Left forelimb (tissue), 1 donor: ENCODE measurements around the gene CST6.

Experiments
- DNase-seq: peaks from one replicate; pipeline ENCODE4 v3.0.0-alpha.2; 2018; ENCODE audit warnings: low spot score

CST6 gene

GRCh38 chr11:66047541-66048365 is 35.9 kb downstream of the CST6 start:
- no peak for DNase-seq

DNA sequence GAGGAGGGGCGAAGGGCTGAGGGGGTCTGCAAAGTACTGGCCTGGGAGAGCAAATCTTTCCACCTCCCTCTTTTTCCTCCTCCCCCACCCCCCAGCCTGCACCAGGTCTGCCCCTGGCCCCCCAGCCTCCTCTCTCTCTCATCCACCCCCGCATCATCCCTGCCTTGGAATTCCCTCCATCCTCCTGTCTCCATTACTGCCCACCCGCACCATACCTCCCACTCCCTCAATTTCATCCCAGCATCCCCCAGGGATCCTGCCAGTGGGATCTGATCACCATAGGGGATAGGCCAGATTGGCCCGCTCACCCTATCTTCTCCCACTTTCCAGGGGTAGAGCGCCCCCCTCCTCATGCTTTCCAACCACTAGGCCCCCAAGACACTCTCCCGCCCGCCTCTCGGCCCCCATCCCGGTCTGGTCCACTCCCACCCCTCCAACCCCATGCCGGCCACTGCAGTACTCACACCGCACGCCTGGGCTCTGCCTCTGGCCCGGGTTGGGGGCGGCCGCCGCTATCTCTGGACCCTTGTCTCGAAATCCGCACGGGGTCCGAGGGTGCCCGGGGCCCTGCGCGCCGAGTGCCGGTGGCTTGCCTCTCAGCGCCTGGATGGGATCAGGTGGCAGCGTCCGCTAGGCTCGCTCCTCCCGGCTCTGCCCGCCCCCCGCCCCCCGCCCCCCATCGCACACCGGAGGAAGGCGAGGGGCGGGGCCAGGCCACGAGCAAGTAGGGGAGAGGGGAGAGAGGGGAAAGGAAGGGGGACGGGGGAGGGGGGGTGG is 36.9 kb downstream of the CST6 start, which contains the start of gene GAL3ST3:
TSS of gene GAL3ST3 (minus strand) at position 615 of the 777 bp plus-strand sequence. CDS start 3,746 bp downstream, outside the sequence.
- DNase-seq, result no peak

- no peak for DNase-seq
These were observed 38.9 kb downstream of the CST6 start for GRCh38 chr11:66050581-66051231.

GRCh38 chr11:66051371-66051765 is 39.6 kb downstream of the CST6 start:
- no peak for DNase-seq

DNA sequence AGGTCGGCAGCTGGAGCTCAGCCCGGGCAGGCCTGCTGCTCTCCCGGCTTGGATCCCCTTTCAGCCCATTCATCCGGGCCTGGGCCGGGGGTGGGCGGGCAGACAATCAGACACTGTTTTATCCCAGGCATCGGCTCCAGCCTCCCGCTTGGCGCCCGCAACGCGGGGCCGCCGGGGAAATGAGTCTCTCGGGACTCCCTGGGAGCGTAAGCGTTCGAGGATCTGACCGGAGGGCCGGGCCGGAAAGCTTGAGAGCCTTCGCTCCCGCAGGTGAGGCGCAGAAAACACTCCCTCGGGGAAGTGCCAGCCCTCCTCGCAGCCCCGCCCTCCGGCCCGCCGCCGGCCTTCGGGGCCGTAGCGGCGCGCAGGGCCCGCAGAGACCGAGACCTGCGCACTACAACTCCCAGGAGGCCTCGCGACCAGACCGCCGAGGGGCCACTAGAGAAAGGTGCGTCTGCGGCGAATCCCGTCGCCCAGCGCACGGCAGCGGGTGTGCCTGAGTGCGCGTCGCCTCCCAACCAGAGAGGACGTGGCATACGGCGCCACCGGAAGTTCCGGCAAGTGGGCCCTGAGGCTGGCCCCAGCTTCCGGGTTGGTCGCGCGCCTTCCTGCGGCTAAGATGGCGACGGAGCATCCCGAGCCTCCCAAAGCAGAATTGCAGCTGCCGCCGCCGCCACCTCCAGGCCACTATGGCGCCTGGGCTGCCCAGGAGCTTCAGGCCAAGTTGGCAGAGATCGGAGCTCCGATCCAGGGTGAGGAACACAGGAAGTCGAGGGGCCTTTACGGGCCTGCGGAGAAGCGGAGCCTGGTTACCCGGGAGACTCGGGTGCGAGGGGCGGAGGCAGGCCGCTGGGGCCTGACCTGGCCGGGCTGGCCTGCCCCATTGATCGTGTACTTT is 40.2 kb downstream of the CST6 start, which contains the start of gene SF3B2:
TSS of gene SF3B2 (plus strand) at position 599 of the 898 bp plus-strand sequence. CDS start at position 620, 21 bp downstream.
- peak; percentile 98 for DNase-seq

GRCh38 chr11:66052664-66052982 is 40.8 kb downstream of the CST6 start:
- DNase-seq, result no peak

DNA sequence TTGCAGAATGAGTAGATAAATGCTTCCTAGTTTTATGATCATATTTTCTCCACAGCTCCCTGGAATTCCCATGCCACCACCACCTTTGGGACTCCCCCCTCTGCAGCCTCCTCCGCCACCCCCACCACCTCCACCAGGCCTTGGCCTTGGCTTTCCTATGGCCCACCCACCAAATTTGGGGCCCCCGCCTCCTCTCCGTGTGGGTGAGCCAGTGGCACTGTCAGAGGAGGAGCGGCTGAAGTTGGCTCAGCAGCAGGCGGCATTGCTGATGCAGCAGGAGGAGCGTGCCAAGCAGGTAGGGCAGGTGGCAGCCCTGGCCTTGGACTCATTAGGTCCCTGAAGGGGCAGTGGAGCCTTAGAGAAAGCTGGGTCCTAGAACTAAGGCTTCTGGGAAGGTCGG is 43.2 kb downstream of the CST6 start:
- no peak for DNase-seq

GRCh38 chr11:66056501-66056900 is 44.7 kb downstream of the CST6 start:
- no peak for DNase-seq

- DNase-seq, result no peak
These were observed 48.3 kb downstream of the CST6 start for GRCh38 chr11:66059966-66060680.

DNA sequence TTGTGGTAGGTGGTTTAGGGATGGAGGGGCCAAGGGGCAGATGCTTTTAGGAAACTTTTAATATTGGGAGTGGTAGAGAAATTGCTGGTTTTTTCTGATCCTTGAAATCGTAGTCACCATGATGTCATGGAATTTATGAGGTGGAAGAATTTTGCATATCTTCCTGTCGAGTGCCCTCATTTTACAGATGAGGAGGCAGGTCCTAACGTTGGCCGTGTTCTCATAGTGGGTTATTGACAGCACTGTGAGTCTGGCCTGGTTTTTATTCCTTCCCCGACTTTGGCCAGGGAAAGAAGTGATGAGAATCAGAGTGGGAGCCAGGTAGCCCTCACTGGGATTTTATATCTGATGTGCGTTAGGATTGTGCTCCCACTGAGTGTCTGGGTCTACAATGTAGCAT is 49.5 kb downstream of the CST6 start:
- no peak for DNase-seq

GRCh38 chr11:66062408-66062807 is 50.6 kb downstream of the CST6 start:
- no peak for DNase-seq
